ENCODE data around the gene COQ9.
"Not testable (repeated sequence)": the region's sequence is repeated elsewhere in the genome, so short reads cannot be mapped to it uniquely, and the experiment has no call there.

COQ9 gene

GRCh38 chr16:57486858-57487834 lies 39.9 kb downstream of the COQ9 start:
- no peak for DNase-seq

- no peak for DNase-seq
Observed at GRCh38 chr16:57489229-57489628, 42.0 kb downstream of the COQ9 start.

GRCh38 chr16:57493767-57494166 lies 46.5 kb downstream of the COQ9 start:
- DNase-seq, result no peak

DNA sequence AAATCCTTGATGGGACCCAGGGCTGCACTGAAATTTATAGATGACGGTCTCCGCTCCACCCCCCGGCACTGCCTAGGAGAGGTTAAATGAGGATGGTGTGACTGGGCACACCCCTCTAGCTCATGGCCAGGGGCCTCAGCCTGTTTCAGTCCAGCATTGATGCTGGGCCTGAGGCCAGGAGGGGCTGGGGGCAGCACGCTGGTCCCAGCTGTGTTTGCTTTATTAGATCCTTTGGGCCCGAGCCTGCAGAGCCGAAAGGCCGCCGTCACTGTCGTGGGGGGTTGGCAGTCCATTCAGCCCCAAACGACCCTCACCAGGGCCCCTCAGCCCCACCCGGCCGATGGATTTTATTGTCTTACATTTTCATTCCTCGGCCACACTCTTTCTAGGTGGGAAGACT lies 49.8 kb downstream of the COQ9 start:
- no peak for DNase-seq

DNA sequence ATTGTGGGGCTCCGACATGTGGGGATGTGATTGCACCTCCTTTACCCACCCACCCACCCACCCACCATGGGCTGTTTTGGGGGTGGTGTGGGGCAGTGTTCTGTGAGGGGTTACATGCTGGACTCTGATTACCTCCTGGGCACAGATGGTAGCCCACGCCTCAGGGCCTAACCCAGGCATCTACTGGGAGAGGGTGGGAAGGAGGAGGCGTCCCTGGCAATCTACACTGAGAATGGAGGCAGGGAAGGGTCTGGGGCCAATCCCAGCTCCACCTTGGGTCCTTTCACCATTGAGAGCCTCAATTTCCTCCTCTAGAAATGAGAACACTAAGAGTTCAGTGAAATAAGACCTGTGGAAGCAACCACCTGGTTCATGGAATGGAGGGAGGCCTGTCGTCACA lies 50.8 kb downstream of the COQ9 start:
- DNase-seq, result no peak

GRCh38 chr16:57499941-57500340 lies 52.7 kb downstream of the COQ9 start:
- not testable (repeated sequence) for DNase-seq

DNA sequence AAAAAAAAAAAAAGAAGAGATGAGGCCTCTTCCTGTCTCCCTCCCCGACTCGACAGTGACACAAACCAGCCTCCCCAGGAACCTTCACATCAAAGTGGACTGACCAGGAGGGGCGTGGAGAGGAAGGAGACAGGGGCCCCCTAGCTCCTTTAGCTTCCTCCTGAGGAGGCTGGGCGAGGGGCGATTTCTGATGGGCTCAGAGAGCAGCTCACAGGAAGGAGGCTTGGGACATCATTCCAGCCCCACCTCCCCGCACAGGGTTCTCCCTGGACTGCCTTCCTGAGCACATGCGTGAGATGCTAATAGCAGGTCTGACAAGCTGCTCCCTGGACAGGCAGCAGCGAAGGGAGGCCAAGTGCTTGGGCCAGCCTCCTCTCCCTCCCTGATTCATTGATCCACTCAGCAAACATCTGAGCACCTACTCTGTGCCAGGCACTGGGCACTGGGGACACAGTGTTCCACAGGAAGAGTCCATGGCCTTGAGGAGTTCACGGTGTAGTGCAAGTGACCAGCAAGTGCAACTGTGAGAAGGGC lies 53.4 kb downstream of the COQ9 start:
- DNase-seq, result peak; percentile 12

- DNase-seq, result no peak
Observed at GRCh38 chr16:57501492-57501891, 54.2 kb downstream of the COQ9 start.

- DNase-seq, result no peak
Observed at GRCh38 chr16:57502048-57502775, 54.9 kb downstream of the COQ9 start.

GRCh38 chr16:57503366-57503765 lies 56.1 kb downstream of the COQ9 start:
- no peak for DNase-seq

DNA sequence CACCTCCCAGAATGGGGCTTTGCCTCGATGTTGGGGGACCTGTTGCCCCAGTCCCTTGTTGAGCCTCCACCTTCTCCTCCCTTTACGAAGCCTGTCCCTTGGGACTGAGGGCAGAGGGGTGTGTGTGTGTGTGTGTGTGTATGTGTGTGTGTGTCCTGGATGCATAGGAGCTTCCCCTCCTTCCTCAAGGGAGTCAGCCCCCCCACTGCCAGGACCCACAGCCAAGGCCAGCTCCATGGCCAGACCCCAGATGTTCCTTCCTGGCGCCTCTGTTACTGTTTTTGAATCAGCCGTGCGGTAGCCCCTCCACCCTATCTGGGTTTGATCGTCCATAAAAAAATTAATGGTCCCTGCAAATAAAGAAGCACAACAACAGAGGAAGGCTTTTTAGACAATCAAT lies 56.7 kb downstream of the COQ9 start:
- no peak for DNase-seq

GRCh38 chr16:57504491-57504890 lies 57.2 kb downstream of the COQ9 start:
- no peak for DNase-seq

- no peak for DNase-seq
Observed at GRCh38 chr16:57505169-57505568, 57.9 kb downstream of the COQ9 start.

GRCh38 chr16:57507136-57508034 lies 60.1 kb downstream of the COQ9 start:
- DNase-seq, result no peak

- no peak for DNase-seq
Observed at GRCh38 chr16:57508035-57508425, 60.8 kb downstream of the COQ9 start.

- DNase-seq, result no peak
Observed at GRCh38 chr16:57509231-57509923, 62.1 kb downstream of the COQ9 start.

- no peak for DNase-seq
Observed at GRCh38 chr16:57510016-57510871, 63.0 kb downstream of the COQ9 start.
